ENCODE data around the gene LIMK2. TPM values are rescaled to one million over a fixed set of nuclear protein-coding genes. Genes with fewer than 3 reads are reported as not detected.

Gene LIMK2
- total RNA-seq, 1 experiment from 2014 or later: 126 TPM

DNA sequence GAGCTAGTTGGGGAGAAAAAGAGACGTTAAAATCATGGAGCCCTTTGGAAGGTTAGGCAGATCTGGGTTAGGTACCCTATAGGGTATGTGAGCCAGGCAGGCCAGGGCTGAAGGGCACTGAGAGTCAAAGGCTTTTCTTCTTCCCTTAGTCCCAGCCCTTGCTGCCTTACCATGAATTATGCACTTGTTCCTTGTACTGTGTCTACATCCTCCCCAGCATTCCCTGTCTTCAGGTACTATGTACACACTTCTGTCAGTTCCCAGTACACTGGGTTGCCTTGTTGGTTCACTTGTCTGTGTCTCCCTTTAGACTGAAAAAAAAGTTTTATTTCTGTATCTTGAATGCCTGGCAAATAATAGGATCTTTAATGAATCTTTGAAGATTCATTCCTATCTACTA lies 35.2 kb upstream of the LIMK2 start:
- ChIA-PET CTCF (interaction anchor here (1.2 to 1.9 kb wide), 2 partner anchors 15 to 36 kb away, joined by 7 to 12 read pairs; partner anchors contain the start of gene LIMK2), POLR2A (interaction anchor here (0.7 to 13.5 kb wide), 12 partner anchors 9 to 473 kb away, joined by 3 to 164 read pairs (median 5); partner anchors contain the start of genes LIMK2 and RNF185)
- no TSS peak for BruUV-seq (replicated peaks)
- no peak for DNase-seq (ENCODE audit: unreplicated experiment)
- Mint-ChIP-seq H3K4me1 (ENCODE audit: insufficient read depth, unreplicated experiment) (peaks cover 43% of the 10 kb centered on the region), H3K4me3 (ENCODE audit: unreplicated experiment) (no peak overlapping the region), H3K36me3 (ENCODE audit: insufficient read depth, unreplicated experiment) (peaks cover 34% of the 10 kb centered on the region), H3K27me3 (ENCODE audit: insufficient read depth, unreplicated experiment) (no peaks in the 10 kb centered on the region), H3K9me3 (ENCODE audit: unreplicated experiment) (no peaks in the 10 kb centered on the region), H3K27ac (ENCODE audit: low read depth, unreplicated experiment) (peak overlapping the region; percentile 82)
- TF ChIP-seq CTCF (IDR thresholded peaks at IDR 0.05; ENCODE audit: unreplicated experiment): no peak
- intact Hi-C loops (cut with micrococcal nuclease): no loop called here

DNA sequence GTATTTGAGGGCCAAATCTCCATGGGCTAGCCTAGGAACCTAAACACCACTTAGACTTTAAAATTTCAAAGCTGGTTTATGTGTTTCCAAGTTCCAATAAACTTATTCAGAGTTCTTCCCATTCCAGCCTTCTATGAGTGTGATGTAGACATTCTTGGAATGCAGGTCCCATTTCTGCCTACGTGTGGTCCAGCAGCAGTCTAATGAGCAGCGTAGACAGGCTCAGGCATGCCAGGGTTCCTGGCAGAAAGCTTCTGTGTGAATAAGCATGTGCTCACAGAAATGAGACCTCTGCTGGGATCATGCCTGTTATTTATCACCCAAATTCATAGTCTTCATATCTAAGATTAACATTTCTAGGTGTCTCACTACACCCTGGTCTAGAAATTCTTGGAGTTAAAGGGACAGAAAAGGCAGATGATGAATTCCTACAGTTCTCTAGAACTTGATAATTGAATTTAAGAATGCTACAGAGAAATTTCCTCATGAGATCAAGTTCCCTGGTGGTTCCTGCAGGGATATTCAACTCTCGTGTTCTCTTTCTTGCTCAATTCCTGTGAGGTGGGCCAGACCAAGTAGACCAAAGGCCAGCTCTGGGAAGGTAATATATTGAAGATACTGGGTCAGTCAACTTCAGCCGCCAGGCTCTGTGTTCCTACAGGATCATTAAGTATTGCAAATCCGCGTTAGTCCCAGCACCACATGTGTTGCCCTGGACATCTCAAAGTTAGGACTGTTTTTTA lies 34.5 kb upstream of the LIMK2 start:
- intact Hi-C loops (cut with micrococcal nuclease): no loop called here

DNA sequence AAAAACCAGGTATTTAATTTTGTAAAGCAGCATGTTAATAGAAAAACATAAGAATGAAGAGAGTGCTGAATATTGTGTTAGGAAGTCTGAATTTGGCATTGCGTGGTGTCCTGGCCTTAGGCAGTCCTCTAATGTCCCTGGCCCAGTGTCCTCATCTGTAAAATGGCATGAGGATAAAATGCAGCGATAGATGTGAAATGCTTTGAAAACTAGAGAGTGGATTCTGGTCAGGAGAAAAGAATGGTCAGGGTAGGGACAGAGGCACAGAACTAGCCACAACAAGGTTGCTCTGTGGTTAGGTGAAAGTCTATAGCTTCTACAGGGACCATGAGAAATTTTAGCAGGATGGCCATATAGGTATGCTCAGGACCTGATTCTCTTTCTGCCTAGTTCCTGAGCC lies 33.2 kb upstream of the LIMK2 start:
- no peak for DNase-seq (ENCODE audit: unreplicated experiment)
- POLR2A ChIA-PET: interaction anchor here (0.6 to 13.5 kb wide), 14 partner anchors 9 to 201 kb away, joined by 3 to 164 read pairs (median 4); partner anchors contain the start of genes LIMK2, PIK3IP1 and RNF185
- H3K27me3 Mint-ChIP-seq (ENCODE audit: insufficient read depth, unreplicated experiment): no peaks in the 10 kb centered on the region
- H3K4me3 Mint-ChIP-seq (ENCODE audit: unreplicated experiment): no peak overlapping the region
- BruUV-seq (replicated peaks): no TSS peak
- peak overlapping the region; percentile 82 for H3K27ac Mint-ChIP-seq (ENCODE audit: low read depth, unreplicated experiment)
- CTCF ChIA-PET: interaction anchor here (1.2 to 1.9 kb wide), 2 partner anchors 34 to 71 kb away, joined by 5 to 7 read pairs; partner anchors contain the start of genes LIMK2 and SELENOM
- peaks cover 40% of the 10 kb centered on the region for H3K36me3 Mint-ChIP-seq (ENCODE audit: insufficient read depth, unreplicated experiment)
- peaks cover 37% of the 10 kb centered on the region for H3K4me1 Mint-ChIP-seq (ENCODE audit: insufficient read depth, unreplicated experiment)
- H3K9me3 Mint-ChIP-seq (ENCODE audit: unreplicated experiment): no peaks in the 10 kb centered on the region
- intact Hi-C loops (cut with micrococcal nuclease): no loop called here
- TF ChIP-seq CTCF (IDR thresholded peaks at IDR 0.05; ENCODE audit: unreplicated experiment): no peak

More for the DNA sequence above, 34.5 kb upstream of the LIMK2 start:
- Mint-ChIP-seq H3K27me3 (ENCODE audit: insufficient read depth, unreplicated experiment) (no peaks in the 10 kb centered on the region), H3K36me3 (ENCODE audit: insufficient read depth, unreplicated experiment) (peaks cover 39% of the 10 kb centered on the region), H3K4me1 (ENCODE audit: insufficient read depth, unreplicated experiment) (peaks cover 43% of the 10 kb centered on the region), H3K4me3 (ENCODE audit: unreplicated experiment) (peak overlapping the region; percentile 10), H3K9me3 (ENCODE audit: unreplicated experiment) (no peaks in the 10 kb centered on the region), H3K27ac (ENCODE audit: low read depth, unreplicated experiment) (peak overlapping the region; percentile 82)
- ChIA-PET CTCF (interaction anchor here (0.6 to 1.9 kb wide), 7 partner anchors 10 to 70 kb away, joined by 3 to 12 read pairs (median 5); partner anchors contain the start of genes LIMK2 and SELENOM), POLR2A (interaction anchor here (0.5 to 13.5 kb wide), 16 partner anchors 8 to 473 kb away, joined by 3 to 164 read pairs (median 4); partner anchors contain the start of genes LIMK2 and RNF185)
- peak; percentile 89 for DNase-seq (ENCODE audit: unreplicated experiment)
- BruUV-seq (replicated peaks): TSS peak; percentile 28
- no peak for TF ChIP-seq CTCF (IDR thresholded peaks at IDR 0.05; ENCODE audit: unreplicated experiment)

DNA sequence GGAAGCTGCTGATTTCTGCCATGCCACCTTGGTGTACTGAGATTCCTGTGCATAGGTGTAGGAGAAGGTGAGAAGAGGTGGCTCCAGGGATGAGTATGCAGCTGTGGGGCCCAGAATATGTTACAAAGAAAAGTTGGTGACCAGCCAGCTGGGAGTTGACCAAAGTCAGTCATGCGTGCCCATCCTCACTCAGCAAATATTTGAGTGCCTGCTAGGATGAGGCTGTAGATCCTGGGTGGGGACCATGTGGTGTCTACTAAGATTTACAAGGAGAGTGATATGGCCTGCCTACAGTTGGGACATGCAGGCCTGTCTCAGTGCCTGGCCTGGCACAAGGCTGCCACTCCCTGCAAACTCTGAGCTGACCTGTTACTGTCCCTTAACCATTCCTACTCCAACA lies 32.8 kb upstream of the LIMK2 start:
- Mint-ChIP-seq H3K9me3 (ENCODE audit: unreplicated experiment) (no peaks in the 10 kb centered on the region), H3K27me3 (ENCODE audit: insufficient read depth, unreplicated experiment) (no peaks in the 10 kb centered on the region), H3K27ac (ENCODE audit: low read depth, unreplicated experiment) (peak overlapping the region; percentile 82), H3K36me3 (ENCODE audit: insufficient read depth, unreplicated experiment) (peaks cover 36% of the 10 kb centered on the region), H3K4me3 (ENCODE audit: unreplicated experiment) (no peak overlapping the region), H3K4me1 (ENCODE audit: insufficient read depth, unreplicated experiment) (peaks cover 34% of the 10 kb centered on the region)
- DNase-seq (ENCODE audit: unreplicated experiment): peak; percentile 81
- BruUV-seq (replicated peaks): no TSS peak
- no peak for TF ChIP-seq CTCF (IDR thresholded peaks at IDR 0.05; ENCODE audit: unreplicated experiment)
- ChIA-PET POLR2A (interaction anchor here (0.6 to 13.5 kb wide), 11 partner anchors 8 to 113 kb away, joined by 3 to 164 read pairs (median 5); partner anchors contain the start of genes LIMK2, PIK3IP1 and RNF185), CTCF (no interaction called here)
- intact Hi-C loops (cut with micrococcal nuclease): no loop called here

Data from MCF 10A (cell line).